ENCODE results near the gene FAM13B.

DNA sequence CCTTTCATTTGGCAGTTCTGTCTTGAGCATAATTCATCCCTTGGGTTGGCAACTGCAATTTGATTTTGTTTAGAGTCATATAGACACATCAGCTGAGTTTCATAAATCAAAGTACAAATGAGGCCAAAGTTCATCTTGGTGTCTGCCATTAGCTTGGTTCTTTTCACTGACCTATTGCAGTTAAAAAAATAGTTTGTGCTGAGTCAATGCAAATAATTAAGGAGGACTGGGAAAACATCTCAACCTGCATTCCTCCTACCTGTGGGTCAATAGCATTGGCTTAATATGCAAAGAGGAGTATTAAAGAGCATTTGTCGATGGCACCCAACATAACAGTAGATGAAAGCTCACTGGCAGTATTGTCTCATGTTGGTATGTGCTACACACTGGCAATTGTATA is 142.0 kb downstream of the FAM13B start:
- TF ChIP-seq, protein P1, sequence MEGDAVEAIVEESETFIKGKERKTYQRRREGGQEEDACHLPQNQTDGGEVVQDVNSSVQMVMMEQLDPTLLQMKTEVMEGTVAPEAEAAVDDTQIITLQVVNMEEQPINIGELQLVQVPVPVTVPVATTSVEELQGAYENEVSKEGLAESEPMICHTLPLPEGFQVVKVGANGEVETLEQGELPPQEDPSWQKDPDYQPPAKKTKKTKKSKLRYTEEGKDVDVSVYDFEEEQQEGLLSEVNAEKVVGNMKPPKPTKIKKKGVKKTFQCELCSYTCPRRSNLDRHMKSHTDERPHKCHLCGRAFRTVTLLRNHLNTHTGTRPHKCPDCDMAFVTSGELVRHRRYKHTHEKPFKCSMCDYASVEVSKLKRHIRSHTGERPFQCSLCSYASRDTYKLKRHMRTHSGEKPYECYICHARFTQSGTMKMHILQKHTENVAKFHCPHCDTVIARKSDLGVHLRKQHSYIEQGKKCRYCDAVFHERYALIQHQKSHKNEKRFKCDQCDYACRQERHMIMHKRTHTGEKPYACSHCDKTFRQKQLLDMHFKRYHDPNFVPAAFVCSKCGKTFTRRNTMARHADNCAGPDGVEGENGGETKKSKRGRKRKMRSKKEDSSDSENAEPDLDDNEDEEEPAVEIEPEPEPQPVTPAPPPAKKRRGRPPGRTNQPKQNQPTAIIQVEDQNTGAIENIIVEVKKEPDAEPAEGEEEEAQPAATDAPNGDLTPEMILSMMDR (conservative IDR thresholded peaks at IDR 0.05; ENCODE audit: low read depth, low read length): no peak
- no peak for TF ChIP-seq EZH2 (IDR thresholded peaks at IDR 0.05; ENCODE audit: borderline replicate concordance, low read depth, low read length, poor library complexity, severe bottlenecking)

All from A673 (cell line).